ENCODE results near the gene CLCN1.

- TF ChIP-seq TCF12 (IDR thresholded peaks at IDR 0.05; ENCODE audit: low read depth, low read length), result no peak
- no peak for TF ChIP-seq CREM (IDR thresholded peaks at IDR 0.05; ENCODE audit: low read depth)
These were observed 46.5 kb downstream of the CLCN1 start, which contains the start of gene FAM131B for GRCh38 chr7:143362131-143363015.
